ENCODE measurements around the gene SLC5A5.
A peak's percentile ranks its signal among the peaks of the same experiment; 100 is the strongest.

The SLC5A5 gene

DNA sequence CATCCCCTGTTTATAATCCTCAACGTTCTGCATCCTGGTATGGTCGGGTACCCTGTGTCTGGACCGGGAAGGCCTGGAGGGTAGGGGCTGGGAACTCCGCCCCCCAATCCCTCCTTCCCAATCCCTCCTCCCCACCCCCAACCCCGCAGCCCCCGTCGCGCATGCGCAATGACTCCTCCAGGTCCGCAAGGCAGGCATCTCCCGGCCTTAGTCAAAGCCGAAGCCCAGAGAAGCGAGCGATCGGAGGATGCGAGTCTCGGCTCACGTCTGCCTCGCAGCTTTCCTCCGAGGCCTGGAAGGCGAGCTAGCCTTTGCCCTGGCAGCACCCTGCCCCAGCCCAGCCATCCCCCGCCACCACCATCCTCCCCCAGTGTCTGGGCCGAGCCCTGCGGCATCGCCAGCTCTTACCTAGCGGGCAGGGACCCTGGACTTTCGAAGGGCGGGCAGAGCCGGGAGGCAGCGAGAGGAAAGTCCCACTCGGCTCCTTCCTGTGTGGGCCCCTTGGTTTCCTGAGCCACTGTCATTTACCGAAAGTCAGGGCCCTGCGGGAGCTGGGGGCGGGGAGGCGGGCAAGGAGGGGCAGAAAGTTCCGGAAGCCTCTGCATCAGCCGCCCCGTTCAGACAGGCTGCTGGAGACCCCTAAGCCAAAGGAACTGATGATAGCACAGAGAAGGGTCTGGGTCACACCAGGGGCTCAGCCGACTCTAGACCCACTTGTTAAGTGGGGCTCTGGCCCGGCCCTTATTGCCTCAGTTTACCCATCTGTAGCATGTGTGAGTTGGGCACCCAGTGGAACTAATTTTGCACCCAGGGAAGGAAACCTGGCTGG, 24.0 kb upstream of the SLC5A5 start, which contains the start of gene JAK3:
Gene JAK3 (minus strand): TSS at position 445 of the 829 bp plus-strand sequence. CDS start 3,565 bp downstream, outside the sequence.
- no peak for FAIRE-seq

DNA sequence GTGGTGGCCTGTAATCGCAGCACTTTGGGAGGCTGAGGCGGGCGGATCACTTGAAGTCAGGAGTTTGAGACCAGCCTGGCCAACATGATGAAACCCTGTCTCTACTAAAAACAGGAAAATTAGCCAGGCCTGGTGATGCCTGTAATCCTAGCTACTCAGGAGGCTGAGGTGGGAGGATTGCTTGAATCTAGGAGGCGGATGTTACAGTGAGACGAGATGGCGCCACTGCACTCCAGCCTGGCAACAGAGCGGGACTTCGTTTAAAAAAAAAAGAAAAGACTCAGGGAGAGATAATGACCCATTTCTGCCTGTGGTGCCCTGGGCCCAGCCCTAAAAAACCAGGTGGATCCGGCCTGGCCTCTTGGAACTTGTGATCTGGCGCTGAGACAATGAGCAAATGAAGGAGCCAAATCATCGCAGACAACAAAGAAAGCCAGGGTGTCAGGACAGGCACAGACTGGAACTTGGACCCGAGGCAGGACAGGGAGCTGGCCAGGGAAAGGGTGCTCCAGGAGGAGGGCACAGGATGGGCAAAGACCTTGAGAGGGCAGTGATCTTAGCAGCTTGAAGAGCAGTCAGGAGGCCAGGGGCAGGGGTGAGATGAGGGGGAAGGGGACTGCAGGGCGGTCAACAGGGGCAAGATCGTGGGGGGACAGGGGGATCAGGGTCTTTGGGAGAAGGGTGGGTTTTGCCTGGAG, 23.0 kb upstream of the SLC5A5 start:
- FAIRE-seq, result no peak

DNA sequence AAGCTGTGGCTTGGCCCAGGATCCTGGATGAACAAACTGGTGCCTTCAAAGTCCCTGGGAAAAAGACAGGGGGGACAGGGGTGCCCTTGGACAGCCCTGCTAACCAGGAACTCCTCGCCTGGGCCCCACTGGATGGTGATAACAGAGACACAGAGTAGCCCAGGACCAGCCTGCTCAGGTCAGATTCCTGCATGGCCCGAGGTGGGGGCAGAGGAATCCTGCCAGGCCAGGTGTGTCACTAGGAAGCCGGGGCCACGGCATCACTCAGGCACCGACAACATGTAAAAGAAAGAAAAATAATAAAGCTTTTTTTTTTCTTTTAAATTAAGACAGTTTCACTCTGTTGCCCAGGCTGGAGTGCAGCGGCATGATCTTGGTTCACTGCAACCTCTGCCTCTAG, 17.7 kb upstream of the SLC5A5 start:
- FAIRE-seq, result no peak

DNA sequence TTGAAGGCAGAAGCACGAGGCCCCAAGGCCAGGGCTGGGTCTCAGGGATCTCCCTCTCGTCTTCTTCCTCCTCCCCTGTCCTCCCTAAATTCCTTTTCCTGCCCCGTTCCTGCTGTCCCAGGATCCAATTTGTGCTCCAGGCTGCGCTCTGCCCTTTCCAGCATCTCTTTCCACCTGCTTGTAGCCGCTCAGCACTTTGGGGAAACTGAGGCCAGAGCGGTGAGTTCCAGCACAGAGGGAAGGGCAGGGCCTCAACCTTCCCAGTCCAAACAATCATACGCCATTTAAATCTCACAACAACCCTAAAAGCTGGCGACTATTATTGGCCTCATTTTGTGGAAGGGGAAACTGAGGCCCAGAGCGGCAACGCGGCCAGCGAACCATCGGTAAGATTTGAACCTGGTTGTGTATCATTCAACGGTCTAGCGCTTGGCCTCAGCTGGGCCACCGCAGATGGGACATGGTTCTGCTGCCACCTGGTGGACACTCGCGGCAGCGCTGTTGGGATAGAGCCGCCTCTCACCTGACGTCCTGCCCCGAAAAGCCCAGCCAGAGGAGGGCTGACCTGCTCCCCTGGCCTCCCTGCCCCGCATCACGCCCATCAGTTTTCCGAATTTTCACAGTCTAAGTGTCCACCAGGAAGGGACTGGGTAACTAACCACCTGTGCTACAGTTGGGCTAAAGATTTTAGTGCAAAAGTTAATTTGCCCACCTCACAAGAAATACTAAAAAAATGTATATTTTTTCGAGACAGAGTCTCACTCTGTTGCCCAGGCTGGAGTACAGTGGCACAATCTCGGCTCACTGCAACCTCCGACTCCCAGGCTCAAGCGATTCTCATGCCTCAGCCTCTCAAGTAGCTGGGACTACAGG, 16.2 kb upstream of the SLC5A5 start:
- FAIRE-seq, result no peak

DNA sequence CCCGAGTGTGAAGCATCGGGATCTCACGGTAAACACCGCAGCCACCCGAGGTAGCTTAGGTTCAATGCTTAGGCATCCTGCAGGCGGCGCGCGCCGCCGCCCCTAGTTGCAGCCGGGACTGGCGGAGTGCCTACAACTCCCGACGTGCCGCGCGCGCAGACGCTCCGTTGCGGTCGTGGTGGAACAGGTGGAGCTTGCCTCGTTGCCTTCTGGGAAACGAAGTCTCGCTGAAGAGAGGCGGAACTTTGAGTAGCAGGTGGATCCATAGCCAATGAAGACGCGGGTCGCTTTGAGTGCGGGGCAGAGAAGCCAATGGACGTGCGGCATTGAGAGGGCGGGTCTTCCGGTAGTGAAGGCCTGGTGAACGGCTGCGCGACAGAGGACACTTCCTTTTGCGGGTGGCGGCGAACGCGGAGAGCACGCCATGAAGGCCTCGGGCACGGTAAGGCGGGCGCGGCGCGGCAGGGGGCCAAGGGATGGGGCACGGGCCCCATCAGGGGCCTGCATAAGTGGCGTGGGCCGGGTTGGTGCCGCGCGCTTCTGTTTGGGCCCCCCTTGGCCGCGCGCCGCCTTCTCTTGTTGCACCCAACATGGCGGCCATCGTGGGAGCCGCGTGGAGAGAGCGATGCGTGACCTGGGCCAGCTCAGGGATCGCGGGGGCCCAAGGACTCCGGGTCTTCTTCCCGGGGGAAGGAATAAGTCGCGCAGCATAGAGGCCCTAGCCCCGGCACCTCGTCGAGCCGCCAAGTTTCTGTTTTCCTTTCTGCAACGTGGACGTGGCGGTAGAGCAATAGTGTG, 12.0 kb upstream of the SLC5A5 start, which contains the start of gene RPL18A:
Gene RPL18A (plus strand): TSS at position 378 of the 798 bp plus-strand sequence. CDS start 47 bp downstream, at position 425.
- peak; percentile 95 for FAIRE-seq

DNA sequence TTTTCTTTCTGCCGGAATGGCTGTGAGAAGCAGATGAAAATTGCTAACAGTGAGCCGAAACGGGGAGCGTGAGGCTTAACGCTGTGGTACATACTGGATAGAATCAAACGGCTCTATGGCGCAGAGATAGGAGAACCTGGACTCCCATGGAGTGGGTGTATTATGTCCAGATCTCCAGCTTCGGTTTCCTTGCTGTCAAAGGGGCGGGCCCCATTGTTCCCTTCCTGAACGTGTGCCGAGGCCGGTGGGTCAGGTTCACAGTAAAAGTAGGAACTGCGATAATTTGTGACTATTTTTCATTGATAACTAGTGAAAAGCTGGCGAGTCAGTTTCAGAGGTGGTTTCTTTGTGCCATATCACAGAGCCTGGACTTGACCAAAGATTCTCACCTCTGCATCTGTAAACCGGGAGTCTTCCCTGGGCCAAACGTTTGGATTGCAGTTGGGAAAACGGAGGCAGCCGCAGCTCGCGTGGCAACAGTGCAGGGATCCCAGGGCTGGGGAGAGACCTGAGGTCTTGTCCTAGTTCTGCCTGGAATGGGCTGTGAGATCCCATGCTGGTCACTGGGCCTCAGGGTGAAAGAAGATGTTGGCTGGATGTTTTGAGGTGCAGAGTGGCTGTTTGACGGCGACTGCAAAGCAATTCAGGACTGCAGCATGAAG, 11.3 kb upstream of the SLC5A5 start:
- no peak for FAIRE-seq

DNA sequence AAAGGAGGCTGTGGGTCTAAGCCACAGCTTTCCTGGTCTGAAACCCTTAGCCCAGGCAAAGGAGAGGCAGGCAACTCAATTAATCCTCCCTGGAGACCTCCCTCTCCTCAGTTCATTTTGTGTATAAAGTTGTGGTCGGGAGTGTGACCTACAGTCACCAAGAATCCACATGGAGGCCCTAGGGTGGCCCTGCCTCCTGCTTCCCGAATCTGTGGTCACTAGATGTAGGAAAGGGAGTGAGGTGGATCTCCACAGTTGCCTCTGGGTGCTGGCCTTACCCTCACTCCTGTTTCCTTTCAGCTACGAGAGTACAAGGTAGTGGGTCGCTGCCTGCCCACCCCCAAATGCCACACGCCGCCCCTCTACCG, 10.8 kb upstream of the SLC5A5 start:
- FAIRE-seq, result no peak

DNA sequence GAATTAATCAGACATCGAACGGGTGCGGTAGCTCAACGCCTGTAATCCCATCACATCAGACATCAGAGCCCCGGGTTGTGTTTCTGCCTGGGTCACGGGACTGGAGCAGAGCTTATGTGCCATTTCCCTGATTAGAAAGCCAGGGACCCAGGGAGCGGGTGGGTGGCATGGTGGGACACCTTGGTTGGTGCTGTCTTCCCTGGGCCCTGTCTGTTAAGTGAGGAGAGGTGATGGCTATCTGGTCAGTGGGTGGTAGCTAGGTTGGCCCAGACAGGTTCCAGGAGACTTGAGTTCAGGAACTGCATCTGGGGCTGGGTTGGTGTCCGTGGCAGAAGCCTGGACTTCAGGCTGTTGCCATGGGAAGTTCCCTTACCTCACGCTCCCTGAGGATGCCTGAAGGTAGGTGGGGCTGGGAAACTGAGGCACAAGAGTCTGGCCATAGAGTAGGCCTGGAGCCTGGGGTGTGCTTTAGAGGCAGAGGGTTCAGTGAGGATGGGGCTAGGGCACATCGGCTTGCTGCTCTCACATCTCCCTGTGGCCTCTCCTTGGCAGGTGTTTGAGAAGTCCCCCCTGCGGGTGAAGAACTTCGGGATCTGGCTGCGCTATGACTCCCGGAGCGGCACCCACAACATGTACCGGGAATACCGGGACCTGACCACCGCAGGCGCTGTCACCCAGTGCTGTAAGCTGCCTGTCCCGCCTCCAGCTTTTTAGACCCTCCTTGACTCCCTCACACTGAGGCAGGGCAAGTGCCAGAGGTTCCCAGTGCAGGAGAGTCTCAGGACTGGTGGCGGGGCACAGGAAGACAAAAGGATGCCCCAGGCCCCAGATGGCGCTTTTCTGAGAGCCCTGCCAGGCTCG, 10.0 kb upstream of the SLC5A5 start:
- no peak for FAIRE-seq

DNA sequence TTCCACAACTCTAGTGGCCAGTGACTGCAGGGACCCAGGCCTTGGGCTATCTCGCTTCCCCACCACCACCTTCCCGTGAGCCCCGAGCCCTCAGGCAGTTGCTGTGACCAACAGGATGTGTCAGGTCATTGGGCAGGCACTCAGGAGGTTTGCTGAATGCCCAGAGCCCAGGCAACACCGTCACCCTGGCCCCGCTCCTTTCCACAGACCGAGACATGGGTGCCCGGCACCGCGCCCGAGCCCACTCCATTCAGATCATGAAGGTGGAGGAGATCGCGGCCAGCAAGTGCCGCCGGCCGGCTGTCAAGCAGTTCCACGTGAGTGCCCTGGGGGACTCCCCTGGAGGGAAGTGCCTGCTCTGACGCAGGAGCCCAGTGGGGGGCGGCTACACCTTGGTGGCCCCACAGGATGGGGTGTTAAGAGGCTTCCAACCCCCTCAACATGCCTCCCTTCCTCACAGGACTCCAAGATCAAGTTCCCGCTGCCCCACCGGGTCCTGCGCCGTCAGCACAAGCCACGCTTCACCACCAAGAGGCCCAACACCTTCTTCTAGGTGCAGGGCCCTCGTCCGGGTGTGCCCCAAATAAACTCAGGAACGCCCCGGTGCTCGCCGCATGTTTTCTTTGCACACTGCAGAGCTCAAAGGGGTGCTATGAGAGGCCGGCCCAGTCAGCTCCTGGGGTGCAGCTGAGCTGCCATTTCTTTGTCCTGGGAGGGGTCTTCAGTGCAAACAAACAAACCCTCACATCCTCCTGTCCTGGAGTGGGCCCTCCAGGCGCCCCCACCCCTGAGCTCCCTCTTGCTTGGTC, 8.8 kb upstream of the SLC5A5 start:
- no peak for FAIRE-seq

DNA sequence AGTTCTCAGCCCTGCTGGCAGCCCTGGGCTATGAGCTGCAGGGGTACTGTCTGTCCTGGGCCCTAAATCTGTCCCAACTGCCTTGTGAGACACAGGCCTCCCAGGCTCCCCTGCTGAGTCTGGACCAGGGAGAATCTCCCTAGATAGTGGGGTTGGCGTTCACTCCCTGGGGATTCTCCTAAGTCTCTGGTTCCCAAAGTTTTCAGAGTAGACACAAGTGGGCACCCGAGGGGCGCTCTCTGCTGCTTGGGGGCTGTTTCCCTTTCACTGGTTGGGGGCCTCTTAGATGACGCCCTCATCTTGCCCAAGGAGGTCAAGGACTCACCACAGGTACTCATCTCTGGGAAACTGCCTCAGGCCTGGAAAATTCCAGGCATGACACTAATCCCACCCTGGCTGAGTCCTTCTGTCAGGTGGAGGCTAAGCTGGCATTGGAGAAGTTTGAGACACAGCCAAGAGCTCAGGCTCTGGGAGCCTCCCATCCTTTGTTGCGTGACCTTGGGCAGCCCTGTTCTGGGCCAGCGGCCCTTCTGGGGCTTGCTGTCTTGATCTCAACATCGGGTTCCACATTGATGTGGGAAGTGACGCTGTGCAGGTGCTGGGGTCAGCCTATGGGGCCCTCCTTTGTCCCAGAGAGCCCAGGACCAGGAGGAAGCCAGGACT, 8.1 kb upstream of the SLC5A5 start:
- FAIRE-seq, result no peak

DNA sequence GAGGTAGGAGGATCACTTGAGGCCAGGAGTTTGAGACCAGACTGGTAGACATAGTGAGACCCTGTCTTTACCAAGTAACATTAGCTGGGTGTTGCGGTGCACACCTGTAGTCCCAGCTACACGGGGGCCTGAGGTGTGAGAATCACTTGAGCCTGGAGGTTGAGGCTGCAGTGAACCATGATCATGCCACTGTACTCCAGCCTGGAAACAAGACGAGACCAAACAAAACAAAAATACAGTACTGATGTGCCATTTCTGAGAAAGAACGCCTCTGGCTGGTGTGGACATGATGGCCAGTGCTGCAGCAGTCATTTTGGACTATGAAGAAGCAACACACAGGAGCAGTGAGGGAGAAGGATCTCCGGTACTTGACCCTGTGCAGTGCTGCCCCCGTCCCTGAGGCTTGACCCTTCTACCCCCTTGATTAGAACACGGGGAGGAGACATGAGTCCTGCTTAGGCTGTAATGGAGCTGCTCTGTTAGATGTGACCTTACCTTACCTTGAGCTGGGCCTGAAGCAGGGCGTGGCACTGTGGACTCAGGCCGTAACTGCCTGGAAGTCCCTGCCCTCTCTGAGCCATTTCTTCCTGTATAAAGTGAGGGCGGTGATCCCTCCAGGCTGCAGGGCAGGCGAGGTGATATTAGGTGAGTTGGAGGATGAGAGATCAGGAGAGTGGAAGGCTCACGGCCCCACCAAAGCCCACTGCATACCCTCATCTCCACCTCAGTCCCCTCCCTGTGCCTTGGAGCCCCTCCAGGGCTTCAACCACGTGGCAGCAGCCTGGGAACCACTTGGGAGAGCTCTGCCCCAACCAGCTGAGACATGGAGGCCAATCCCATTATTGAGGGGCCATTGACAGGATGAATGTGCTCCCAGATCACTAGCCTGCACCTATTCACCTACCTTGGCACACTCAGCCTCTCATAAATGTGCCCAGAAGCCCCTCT, 6.1 kb upstream of the SLC5A5 start:
- FAIRE-seq, result no peak

DNA sequence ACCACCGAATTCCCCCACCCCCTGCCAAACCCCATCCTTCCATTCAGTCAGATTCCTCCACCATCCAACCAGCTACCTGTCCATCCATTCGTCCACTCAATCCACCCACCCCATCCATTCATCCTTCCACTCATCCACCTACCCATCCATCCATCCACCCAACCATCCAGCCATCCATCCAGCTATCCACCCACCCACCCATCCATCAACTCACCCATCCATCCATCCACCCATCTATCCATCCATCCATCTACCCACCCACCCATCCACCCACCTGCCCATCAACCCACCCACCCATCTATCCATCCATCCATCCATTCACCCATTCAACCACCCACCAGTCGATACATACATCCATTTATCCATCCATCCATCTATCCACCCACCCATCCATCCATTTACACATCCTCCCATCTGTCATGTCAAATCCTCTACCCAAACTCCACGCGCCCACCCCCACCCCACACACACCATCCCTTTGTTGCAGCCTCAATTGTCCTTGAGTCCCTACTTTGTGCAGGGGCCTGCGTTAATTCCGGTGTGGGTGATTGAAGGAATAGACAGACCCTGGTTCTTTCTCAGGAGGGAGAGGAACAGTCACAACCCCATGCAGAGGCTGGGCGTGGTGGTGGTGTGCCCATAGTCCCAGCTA, 5.3 kb upstream of the SLC5A5 start:
- FAIRE-seq, result no peak

DNA sequence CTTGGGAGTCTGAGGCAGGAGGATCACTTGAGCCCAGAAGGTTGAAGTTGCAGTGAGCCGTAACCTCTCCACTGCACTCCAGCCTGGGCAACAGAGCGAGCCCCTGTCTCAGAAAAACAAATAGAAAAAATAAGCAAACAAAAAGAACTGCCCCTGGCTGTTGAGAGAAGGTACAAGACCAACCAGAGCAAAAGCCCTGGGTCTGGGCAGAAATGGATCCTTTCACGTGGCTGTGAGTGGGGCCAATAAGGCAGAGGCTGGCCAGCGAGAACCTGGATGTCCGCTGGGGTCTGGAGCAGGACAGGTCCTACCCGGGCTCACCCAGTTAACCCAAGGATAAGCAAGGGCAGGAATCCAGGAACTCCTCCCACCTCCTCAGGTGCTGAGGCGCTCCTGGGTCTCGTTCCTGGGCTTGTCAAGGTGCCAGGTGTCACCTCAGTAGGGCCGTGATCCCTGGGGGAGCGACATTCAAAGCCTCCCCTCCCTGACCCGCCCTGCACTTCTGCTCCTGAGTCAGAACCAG, 4.7 kb upstream of the SLC5A5 start:
- no peak for FAIRE-seq

DNA sequence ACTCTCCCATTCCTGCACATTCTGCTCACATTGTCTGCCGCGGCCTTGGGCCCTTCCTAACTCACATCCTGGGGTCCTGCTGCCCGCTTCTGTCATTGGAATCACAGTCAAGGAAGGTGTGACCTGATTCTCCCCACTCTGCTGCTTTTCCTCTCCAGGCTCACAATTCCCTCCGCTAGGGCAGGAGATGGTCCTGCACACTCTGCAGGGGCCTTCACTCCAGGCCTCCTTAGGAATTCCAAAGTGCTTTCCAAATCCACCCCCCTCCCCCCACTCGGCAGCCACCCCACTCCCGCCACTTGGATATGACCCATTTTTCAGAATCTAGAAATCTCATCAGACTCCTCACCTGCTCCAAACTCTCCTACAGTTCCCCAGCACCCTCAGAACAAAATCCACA, 3.1 kb upstream of the SLC5A5 start:
- FAIRE-seq, result no peak

DNA sequence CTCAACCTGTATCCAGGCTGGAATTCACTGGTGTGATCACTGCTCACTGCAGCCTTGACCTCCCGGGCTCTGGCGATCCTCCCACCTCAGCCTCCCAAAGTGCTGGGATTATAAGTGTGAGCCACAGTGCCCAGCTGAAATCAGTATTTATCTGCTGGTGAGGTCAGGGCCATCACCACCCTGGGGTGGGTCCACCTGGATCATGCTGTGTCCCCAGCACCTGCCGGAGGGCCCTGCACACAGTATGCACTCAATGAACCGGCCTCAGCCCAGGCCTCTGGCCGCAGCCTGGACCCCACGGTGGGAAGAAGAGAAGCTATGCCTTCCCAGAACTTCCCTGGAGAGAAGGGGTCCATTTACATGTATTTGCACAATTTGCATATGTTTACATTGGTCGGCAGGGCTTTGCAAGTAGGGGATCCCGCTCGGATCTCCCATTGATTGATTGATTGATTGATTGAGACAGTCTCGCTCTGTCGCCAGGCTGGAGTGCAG, 2.6 kb upstream of the SLC5A5 start:
- FAIRE-seq, result no peak

DNA sequence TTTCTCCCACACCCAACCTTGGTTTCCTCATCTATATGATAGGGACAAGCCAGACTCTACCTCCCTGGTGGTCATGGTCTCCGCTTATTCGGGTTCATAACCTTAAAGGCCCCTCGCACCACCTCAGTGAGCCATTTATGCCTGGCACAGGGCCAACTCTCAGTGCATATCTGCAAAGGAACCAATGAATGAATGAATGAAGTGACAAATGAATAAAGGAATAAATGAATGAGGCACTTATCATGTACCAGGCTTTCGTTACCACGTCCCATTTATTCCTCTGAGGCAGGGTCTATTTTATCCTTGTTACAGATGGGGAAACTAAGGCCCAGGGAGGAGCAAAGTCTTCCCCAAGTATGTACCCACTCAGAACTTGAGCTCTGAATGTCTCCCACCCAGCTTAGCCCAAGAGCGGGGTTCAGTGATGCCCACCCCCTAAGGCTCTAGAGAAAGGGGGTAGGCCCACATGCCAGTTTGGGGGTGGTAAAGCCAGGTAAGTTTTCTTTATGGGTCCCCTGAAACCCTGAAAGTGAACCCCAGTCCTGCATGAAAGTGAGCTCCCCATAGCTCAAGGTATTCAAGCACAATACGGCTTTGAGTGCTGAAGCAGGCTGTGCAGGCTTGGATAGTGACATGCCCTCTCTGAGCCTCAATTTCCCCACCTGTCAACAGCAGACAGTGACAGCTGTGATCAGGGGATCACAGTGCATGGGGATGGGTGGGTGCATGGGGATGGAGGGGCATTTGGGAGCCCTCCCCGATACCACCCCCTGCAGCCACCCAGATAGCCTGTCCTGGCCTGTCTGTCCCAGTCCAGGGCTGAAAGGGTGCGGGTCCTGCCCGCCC, 490 bp upstream of the SLC5A5 start:
- FAIRE-seq, result no peak
